Activated CD4-positive, alpha-beta T cell treated with anti-CD3 and anti-CD28 coated beads, Interleukin-2, amount 10 ng/mL, durations not matched to agents 24 days and 14 days (primary cell): Measurements from ENCODE around the gene AKIRIN1. TPM values are rescaled to one million over a fixed set of nuclear protein-coding genes. Genes with fewer than 3 reads are reported as not detected.
"Not testable (repeated sequence)": the region's sequence is repeated elsewhere in the genome, so short reads cannot be mapped to it uniquely, and the experiment has no call there.

Experiments
- DNase-seq: peaks from one replicate; pipeline ENCODE4 v3.0.0; 2022
- H3K27ac Mint-ChIP-seq: one replicate; pipeline ENCODE4 v1.8.0; 2022; ENCODE audit warnings: mild to moderate bottlenecking, mixed read lengths
- H3K27me3 Mint-ChIP-seq: one replicate; pipeline ENCODE4 v1.8.0; 2022; ENCODE audit warnings: mixed read lengths
- H3K36me3 Mint-ChIP-seq: one replicate; pipeline ENCODE4 v1.8.0; 2022; ENCODE audit warnings: low read depth, mild to moderate bottlenecking, mixed read lengths
- H3K4me1 Mint-ChIP-seq: one replicate; pipeline ENCODE4 v1.8.0; 2021; ENCODE audit warnings: mixed read lengths
- H3K4me3 Mint-ChIP-seq: one replicate; pipeline ENCODE4 v1.8.0; 2022; ENCODE audit warnings: mild to moderate bottlenecking, moderate library complexity, mixed read lengths
- H3K9me3 Mint-ChIP-seq: one replicate; pipeline ENCODE4 v1.8.0; 2021; ENCODE audit warnings: mixed read lengths
- intact Hi-C: fragments of 100-400 bp; cut with micrococcal nuclease; formaldehyde crosslinking; loops from one replicate; pipeline ENCODE4 v1.15.1; 2023
- total RNA-seq: library from RNA; stranded (reverse); gene quantifications from 2 replicates; pipeline ENCODE4 v1.2.3, GENCODE V29; 2022

AKIRIN1 gene, protein sequence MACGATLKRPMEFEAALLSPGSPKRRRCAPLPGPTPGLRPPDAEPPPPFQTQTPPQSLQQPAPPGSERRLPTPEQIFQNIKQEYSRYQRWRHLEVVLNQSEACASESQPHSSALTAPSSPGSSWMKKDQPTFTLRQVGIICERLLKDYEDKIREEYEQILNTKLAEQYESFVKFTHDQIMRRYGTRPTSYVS
- total RNA-seq: 76.0 and 79.3 TPM in 2 replicates

- H3K27ac Mint-ChIP-seq: peak within 1 kb of the TSS; percentile 90
- intact Hi-C loops: loop anchor here (1.0 to 5.0 kb wide), 4 partner anchors 36 to 196 kb away; partner anchors contain the start of genes MYCBP, NDUFS5 and RRAGC
- H3K27me3 Mint-ChIP-seq: peaks cover 3% of the 10 kb centered on the region
- peaks cover 35% of the 10 kb centered on the region for H3K4me1 Mint-ChIP-seq
- H3K9me3 Mint-ChIP-seq: no peaks in the 10 kb centered on the region
- peak; percentile 99 for DNase-seq
- H3K4me3 Mint-ChIP-seq: peak within 1 kb of the TSS; percentile 87
- peaks cover 26% of the 10 kb centered on the region for H3K36me3 Mint-ChIP-seq
Measured at GRCh38 chr1:38990738-38991637, at the start of gene AKIRIN1. AKIRIN1 (plus strand) TSS chr1:38991276; CDS start chr1:38991381, 105 bp downstream.

DNA sequence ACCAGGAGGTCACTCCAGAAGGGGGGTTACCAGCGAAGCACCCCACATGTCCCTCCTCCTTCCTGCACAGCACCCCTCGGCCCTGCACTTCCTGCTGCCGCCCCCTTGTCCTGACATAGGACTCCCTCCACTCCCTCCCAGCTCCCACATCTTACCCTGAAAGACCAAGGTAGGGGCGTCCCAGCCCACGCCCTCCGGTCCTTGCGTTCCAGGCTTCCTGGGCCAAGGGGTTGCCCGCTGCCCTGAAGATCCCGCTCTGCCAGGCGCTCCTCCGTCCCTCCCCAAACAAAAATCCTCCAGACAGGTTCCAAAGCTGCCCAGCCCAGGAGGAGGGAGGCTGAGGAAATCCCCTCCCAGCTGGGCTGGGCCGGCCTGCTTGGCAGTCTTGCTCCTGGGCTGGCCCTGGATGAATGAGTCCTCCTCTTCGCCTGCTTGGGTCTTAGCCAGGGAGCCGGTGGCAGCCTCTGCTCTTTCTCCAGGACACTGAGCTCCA, 49.5 kb upstream of the AKIRIN1 start, which contains the start of gene RHBDL2:
TSS of gene RHBDL2 (minus strand) at position 304 of the 493 bp plus-strand sequence. CDS start 22,618 bp downstream, outside the sequence.
- Mint-ChIP-seq H3K27me3 (peaks cover 4% of the 10 kb centered on the region), H3K4me1 (no peaks in the 10 kb centered on the region), H3K9me3 (no peaks in the 10 kb centered on the region), H3K36me3 (no peaks in the 10 kb centered on the region), H3K27ac (no peak within 1 kb of the TSS), H3K4me3 (no peak within 1 kb of the TSS)
- no peak for DNase-seq
- intact Hi-C loops: no loop called here

DNA sequence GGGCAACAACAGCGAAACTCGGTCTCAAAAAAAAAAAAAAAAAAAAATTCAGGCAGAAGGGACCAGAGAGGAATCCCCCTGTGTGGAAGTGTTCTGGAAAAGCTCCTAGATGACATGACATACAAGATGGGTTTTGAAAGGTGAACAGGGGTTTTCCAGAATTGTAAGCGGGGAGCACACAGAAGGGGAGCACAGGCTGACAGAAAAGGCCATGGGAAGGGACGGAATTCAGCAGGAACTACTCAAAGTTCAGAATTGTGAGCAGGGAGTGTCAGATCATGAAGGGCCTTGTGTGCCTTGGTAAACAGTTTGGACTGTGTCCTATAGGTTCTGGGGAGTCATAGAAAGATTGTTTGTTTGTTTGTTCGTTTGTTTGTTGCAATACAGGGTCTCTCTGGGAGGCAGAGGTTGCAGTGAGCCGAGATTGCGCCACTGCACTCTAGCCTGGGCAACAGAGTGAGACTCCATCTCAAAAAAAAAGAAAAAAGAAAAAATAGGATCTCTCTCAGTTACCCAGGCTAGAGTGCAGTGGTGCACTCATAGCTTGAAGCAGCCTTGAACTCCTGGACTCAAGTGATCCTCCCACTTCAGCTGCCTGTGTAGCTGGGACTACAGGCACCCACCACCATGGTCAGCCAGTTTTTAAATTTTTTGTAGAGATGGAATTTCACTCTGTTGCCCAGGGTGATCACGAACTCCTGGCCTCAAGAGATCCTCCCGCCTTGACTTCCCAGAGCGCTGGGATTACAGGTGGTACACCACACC, 48.2 kb upstream of the AKIRIN1 start:
- Mint-ChIP-seq H3K27ac (no peak overlapping the region), H3K36me3 (no peaks in the 10 kb centered on the region), H3K4me3 (no peak overlapping the region), H3K4me1 (no peaks in the 10 kb centered on the region), H3K9me3 (no peaks in the 10 kb centered on the region), H3K27me3 (peaks cover 4% of the 10 kb centered on the region)
- DNase-seq: no peak
- intact Hi-C loops: no loop called here

DNA sequence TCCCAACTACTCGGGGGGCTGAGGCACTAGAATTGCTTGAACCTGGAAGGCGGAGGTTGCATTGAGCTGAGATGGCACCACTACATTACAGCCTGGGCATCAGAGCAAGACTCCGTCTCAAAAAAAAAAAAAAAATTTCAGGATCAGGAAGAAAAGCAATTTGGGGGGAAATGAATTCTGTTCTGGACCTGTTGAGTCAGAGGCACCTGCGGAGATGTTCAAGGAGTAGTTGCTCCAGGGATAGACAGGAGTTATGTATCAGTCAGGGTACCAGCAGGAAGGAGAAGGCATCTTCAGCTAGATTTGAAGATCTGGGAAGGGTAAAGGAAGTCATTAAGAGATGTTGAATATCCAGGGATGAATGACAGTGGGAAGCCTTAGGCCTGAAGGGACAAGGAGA, 46.5 kb upstream of the AKIRIN1 start:
- intact Hi-C loops: no loop called here
- DNase-seq: no peak

DNA sequence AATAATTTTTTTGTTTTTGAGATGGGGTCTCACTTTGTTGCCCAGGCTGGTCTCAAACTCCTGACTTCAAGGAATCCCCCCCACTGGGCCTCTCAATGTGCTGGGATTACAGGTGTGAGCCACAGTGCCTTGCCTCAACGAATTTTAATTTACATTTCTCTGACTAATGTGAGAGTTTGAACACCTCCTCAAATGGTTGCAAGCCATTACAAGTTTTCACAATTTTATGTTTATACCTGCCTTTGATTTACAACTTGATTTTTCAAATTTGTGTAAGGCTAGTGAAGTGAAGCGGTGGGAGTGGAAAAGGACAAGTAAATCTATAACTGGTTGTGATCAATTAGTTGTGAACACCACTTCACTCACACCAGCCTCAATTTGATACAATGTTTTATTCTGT, 40.5 kb upstream of the AKIRIN1 start:
- Mint-ChIP-seq H3K27me3 (no peaks in the 10 kb centered on the region), H3K4me1 (peaks cover 8% of the 10 kb centered on the region), H3K36me3 (no peaks in the 10 kb centered on the region), H3K4me3 (no peak overlapping the region), H3K9me3 (no peaks in the 10 kb centered on the region), H3K27ac (no peak overlapping the region)
- intact Hi-C loops: no loop called here
- no peak for DNase-seq

More for the DNA sequence above, 46.5 kb upstream of the AKIRIN1 start:
- Mint-ChIP-seq H3K27me3 (peaks cover 4% of the 10 kb centered on the region), H3K36me3 (no peaks in the 10 kb centered on the region), H3K9me3 (no peaks in the 10 kb centered on the region), H3K4me1 (no peaks in the 10 kb centered on the region), H3K27ac (no peak overlapping the region), H3K4me3 (no peak overlapping the region)

DNA sequence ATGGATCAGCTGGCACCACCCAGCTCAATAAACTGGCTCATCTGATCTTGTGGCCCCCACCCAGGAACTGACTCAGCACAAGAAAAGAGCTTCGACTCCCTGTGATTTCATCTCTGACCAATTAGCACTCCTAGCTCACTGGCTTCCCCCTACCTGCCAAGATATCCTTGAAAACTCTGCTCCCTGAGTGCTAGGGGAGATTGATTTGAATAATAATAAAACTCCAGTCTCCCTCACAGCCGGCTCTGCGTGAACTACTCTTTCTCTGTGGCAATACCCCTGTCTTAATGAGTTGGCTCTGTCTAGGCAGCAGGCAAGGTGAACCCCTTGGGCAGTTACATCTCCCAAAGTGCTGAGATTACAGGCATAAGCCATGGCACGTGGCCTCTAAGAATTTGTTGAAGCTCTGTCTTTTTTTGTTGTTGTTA, 37.6 kb upstream of the AKIRIN1 start:
- Mint-ChIP-seq H3K9me3 (no peaks in the 10 kb centered on the region), H3K27me3 (no peaks in the 10 kb centered on the region), H3K4me1 (peaks cover 8% of the 10 kb centered on the region), H3K36me3 (no peaks in the 10 kb centered on the region), H3K27ac (no peak overlapping the region), H3K4me3 (no peak overlapping the region)
- DNase-seq: no peak
- intact Hi-C loops: no loop called here

GRCh38 chr1:38958967-38959366, 32.1 kb upstream of the AKIRIN1 start:
- Mint-ChIP-seq H3K4me3 (no peak overlapping the region), H3K4me1 (no peaks in the 10 kb centered on the region), H3K36me3 (no peaks in the 10 kb centered on the region), H3K27ac (no peak overlapping the region), H3K9me3 (no peaks in the 10 kb centered on the region), H3K27me3 (no peaks in the 10 kb centered on the region)
- intact Hi-C loops: no loop called here
- DNase-seq: no peak

- no peaks in the 10 kb centered on the region for H3K36me3 Mint-ChIP-seq
- H3K27me3 Mint-ChIP-seq: no peaks in the 10 kb centered on the region
- no peaks in the 10 kb centered on the region for H3K9me3 Mint-ChIP-seq
- no peak overlapping the region for H3K27ac Mint-ChIP-seq
- H3K4me3 Mint-ChIP-seq: no peak overlapping the region
- H3K4me1 Mint-ChIP-seq: no peaks in the 10 kb centered on the region
- intact Hi-C loops: no loop called here
- no peak for DNase-seq
Measured at GRCh38 chr1:38962113-38962512, 29.0 kb upstream of the AKIRIN1 start.

DNA sequence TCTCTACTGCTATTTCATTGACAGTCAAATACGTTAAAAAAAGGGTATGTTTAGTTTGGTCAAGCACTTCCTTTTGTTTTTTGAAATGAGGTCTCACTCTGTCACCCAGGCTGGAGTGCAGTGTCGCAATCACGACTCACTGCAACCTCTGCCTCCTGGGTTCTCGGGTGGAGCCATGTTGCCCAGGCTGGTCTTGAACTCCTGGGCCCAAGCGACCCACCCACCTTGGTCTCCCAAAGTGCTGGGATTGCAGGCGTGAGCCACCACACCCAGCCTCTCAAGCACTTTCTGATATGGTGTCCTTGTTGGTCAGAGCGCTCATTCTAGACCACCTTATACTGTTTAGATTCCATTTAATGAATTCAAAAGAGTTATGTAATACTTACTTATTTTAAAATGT, 28.5 kb upstream of the AKIRIN1 start:
- no peak for DNase-seq
- H3K4me3 Mint-ChIP-seq: no peak overlapping the region

DNA sequence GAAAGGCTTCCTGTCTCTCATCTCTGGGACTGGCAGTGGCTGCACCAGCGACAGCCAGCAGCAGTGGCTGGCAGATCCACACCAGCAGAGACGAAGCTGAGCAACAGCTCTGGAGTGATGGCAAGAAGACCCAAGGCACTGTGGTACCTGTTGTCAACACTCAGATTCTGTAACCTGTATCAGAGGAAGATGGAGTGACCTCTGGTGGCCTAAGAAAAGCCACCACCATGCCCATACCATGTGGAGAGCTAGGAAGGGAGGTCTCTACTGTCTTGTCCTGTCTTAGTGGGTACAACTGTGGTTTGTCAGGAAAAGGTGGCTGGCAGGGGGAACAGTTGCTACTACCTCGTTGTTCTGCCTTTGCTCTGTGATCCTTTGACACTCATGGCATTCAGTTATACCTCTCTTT, 26.9 kb upstream of the AKIRIN1 start:
- H3K27me3 Mint-ChIP-seq: no peaks in the 10 kb centered on the region
- intact Hi-C loops: no loop called here
- no peaks in the 10 kb centered on the region for H3K36me3 Mint-ChIP-seq
- peak; percentile 62 for DNase-seq
- H3K4me1 Mint-ChIP-seq: no peaks in the 10 kb centered on the region
- H3K27ac Mint-ChIP-seq: no peak overlapping the region
- no peak overlapping the region for H3K4me3 Mint-ChIP-seq
- H3K9me3 Mint-ChIP-seq: no peaks in the 10 kb centered on the region

More for the DNA sequence above, 28.5 kb upstream of the AKIRIN1 start:
- H3K9me3 Mint-ChIP-seq: no peaks in the 10 kb centered on the region
- intact Hi-C loops: no loop called here
- no peaks in the 10 kb centered on the region for H3K36me3 Mint-ChIP-seq
- no peak overlapping the region for H3K27ac Mint-ChIP-seq
- no peaks in the 10 kb centered on the region for H3K4me1 Mint-ChIP-seq
- no peaks in the 10 kb centered on the region for H3K27me3 Mint-ChIP-seq

- DNase-seq, H3K4me1 Mint-ChIP-seq, H3K9me3 Mint-ChIP-seq, H3K27me3 Mint-ChIP-seq, H3K36me3 Mint-ChIP-seq, intact Hi-C loops, H3K4me3 Mint-ChIP-seq, H3K27ac Mint-ChIP-seq: not testable (repeated sequence)
Measured at GRCh38 chr1:38973145-38973544, 17.9 kb upstream of the AKIRIN1 start.

GRCh38 chr1:38973659-38974437, 17.2 kb upstream of the AKIRIN1 start:
- intact Hi-C loops: no loop called here
- peaks cover 7% of the 10 kb centered on the region for H3K4me1 Mint-ChIP-seq
- H3K9me3 Mint-ChIP-seq: no peaks in the 10 kb centered on the region

More at GRCh38 chr1:38973659-38974437, 17.2 kb upstream of the AKIRIN1 start:
- DNase-seq: no peak
- Mint-ChIP-seq H3K36me3 (peaks cover 2% of the 10 kb centered on the region), H3K27ac (no peak overlapping the region), H3K27me3 (no peaks in the 10 kb centered on the region), H3K4me3 (no peak overlapping the region)
